ENCODE data around the gene FARSB.

The FARSB gene

DNA sequence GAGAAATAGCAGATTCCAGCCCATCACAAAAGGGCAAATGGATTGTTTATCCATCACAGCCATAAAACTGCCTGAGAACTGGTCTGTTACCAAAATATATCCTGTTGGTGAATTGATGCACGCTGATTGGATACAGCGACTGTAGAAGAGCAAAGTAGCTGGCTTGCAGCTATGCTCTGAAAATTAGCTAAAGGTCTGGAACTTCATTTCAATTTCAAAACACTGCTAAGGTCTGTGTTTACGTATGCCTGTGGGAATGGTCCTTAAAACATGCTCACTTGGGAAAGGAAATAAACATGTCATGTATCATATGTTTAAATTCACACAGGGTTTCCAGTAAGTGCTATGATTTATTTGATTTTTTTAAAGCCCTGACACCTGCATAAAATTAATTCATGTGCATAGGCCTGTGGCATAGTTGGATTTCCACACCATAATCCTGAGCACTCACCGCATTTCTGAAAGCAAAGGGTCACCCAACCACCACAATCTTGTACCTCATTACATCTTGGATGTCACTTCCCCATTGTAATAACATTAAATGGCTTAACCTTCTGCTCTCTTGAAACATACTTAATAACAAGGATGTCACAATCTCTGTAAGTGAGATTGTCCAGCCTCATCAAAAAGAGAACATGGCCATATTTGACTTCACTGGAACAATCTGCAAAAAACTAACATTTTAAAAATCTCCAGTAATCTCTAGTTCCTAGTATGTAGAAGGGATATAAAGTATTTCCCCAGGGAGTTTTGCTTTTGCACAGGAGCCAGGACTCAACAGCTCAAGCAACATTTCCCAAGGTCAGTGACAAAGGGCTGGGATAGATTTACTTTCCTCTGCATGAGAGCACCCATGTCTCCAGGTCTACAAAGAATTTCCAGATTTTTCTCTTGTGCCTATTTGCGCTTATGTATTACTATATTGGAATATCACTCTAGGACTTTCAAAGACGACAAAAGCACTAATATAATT is 109.8 kb downstream of the FARSB start:
- DNase-seq, result no peak

DNA sequence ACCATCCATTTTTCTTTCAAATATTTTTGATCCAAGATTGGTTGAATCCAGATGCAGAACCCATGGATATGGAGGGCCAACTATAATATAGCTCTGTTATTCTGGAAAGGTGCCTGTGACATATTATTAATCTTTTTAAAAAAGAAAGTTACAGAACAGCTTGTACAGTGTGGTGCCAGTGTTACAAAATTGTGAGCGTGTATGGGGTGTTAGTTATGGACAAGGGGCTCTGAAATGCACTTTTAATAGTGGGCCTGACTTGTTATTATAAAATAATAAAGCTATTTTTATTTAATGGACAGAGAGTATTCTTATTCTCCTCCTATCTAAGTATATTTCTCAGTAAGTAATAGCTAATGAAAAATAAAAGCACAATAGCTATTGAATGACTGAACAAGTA is 111.2 kb downstream of the FARSB start:
- no peak for DNase-seq

DNA sequence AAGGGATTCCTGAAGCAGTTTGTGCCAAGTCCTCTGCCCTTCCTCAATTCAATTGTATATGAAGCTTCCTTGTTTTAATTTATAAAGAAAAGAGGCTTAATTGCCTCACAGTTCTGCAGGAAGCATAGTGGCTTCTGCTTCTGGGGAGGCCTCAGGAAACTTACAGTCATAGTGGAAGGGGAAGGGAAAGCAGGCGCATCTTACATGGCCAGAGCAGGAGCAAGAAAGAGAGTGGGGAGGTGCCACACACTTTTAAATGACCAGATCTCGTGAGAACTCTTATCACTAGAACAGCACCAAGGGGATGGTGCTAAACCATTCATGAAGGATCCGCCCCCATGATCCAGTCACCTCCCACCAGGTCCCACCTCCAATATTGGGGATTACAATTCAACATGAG is 117.4 kb downstream of the FARSB start:
- no peak for DNase-seq

DNA sequence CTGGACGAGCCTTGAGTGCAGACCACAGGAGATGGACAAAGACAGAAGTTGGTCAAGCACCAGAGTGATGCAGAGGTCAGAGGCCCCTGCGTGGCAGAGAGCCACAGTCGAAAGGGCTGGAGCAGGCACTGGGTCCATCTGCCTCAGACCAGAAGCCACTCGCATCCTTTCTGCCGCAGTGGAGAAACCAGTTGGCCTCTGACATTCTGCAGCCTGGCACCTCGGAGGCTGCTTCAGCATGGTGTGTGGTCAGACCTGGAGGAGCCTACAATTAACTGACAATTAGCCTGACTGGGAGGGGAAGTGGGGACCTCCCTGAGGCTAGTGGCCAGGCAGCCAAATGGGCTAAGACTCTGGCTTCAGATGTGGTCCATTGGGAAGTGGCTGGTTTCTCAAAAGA is 120.4 kb downstream of the FARSB start:
- no peak for DNase-seq

DNA sequence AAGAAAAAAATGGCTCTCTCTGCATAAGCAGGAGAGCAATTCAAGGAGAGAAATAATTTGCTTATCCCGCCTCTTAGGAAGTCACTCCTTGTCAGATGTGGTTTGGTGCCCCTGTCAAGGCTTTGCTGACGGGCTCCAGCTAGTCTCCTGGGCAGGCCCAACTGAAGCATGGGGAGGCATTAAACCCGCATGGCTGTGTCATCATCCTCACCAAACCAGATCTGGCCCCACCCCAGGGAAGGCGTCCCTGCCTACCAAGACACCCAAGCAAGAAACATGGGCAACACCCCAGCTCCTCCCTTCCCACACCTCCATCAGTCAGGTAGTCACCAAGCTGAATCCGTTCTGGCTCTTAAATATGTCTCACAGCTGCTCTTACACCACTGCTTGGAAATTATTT is 123.6 kb downstream of the FARSB start:
- no peak for DNase-seq

DNA sequence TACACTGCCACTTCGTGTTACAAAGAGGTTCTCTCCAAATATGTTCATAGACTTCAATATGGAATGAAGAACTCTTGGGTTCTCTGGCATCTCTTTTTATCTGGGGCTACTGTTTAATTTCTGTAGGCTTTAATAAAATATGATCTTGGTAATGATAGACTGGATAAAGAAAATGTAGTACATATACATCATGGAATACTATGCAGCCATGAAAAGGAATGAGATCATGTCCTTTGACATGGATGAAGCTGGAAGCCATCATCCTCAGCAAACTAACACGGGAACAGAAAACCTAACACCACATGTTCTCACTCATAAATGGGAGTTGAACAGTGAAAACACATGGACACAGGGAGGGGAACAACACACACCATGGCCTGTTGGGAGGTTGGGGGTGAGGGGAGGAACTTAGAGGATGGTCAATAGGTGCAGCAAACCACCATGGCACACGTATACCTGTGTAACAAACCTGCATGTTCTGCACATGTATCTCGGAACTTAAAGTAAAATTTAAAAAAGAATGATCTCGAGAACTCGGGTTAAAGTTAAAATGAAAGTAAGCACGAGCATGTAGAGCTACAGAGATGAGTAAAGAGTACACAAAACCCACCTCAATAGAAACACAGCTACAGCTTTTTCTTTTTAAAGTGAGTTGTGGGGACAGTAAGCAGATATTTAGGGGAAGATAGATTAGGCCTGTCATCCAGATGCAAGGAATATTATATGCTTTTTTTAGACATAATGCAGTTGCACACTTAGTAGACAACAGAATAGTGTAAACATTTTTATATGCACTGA is 129.2 kb downstream of the FARSB start:
- no peak for DNase-seq

DNA sequence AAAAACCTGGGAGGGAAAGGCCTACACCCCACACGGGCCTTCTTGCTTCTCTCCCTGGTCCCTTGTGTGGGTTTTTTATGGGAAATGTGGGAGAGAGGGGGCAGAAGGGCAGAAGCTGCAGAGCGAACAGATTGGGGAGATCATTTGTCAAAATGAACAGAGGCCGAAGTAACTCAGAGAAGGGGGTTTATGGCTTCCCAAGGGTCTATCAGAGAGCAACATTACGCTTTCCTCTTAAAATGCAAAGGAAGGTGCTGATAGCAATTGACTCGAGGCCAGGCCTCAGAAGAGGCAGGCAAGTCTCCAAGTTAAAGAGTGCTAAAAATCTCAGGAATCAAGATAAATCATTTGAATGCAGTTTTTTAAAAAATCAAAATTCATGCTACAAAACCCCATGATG is 130.1 kb downstream of the FARSB start:
- DNase-seq, result no peak

DNA sequence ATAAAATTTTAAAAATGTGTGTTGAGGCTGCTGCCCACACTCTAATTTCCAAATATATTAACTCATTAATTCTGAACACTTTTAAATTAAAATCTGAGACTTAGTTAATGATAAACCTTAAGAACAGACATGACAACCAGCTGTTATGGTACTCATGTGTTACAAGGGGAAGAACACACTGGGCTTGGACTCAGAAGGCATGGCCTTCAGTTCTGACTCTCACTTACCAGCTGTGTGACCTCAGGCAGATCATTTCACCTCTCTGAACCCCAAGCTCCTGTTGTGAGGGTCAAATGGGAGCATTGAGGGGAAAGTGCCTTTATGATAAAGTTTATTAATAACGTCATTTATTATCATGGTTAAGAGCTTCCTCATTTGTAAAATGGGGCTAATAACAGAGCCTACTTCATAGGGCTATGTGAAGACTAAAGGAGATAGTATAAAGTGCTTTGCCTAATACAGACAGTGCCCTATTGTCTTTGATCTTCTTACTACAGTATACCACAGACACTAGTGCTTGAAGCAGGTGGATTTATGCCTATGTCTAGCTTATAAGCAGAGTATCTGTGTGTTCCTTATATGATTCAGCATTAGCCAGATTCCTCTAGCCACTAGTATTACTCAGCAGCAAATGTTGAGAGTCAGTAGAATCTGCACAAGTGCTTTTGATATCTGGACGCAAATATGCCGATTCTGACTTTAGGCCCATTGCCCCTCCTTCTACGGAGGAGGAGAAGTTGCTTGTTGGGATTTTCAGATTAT is 131.9 kb downstream of the FARSB start:
- no peak for DNase-seq

DNA sequence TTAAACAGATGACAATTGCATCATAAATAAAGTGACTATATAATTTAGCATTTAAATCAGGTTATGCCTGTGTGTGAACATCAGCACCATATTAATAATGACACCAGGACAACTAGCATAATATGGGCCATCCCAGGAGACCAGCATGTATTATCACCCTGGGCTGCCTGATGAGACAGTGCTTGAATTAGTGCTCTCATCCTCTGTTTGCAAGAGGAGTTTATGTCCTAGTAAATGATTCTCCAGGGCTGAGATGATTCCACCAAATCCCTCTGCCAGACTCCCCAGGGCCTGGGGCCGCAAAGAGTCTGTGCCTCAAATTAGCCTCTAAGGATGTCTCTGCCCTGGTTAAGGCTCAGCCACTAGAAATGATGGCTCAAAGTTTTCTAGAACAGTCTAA is 133.8 kb downstream of the FARSB start:
- DNase-seq, result no peak

DNA sequence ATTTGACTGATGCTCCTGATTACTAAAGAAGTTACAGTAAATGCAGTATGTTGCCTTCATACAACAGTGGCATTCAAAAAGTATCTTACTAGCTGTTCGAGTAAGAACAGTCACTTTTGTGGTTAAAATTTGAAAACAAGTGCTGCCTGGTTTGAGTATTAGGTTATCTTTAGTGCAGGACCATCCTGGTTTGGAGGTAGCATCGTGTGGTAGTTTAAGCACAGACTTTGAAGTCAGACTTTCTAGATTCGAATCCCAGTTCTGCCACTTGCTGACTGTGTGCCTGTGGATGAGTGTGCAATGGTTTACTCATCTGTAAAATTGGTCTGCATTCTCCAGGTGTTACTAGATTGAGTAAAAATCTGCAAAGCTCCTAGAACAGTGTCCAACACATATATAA is 134.8 kb downstream of the FARSB start:
- no peak for DNase-seq
